Endothelial cell of umbilical vein (primary cell): ENCODE measurements around the gene HECTD4.

ENCODE experiments used
- EZH2 ChIP-seq: IDR thresholded peaks from 2 replicates; pipeline ENCODE4 v1.6.1; 2012; ENCODE audit warnings: borderline replicate concordance, low read depth, mild to moderate bottlenecking, moderate library complexity, low read length, inconsistent platforms; ENCODE audit not compliant: severe bottlenecking
- MAX ChIP-seq: IDR thresholded peaks from 2 replicates; pipeline ENCODE4 v1.6.1; 2011; ENCODE audit not compliant: insufficient read depth, insufficient read length
- POLR2A ChIP-seq: IDR thresholded peaks from 2 replicates; pipeline ENCODE4 v1.6.1; 2012; ENCODE audit warnings: low read depth, mild to moderate bottlenecking, control low read depth, low read length
- POLR2AphosphoS5 ChIP-seq: IDR thresholded peaks from 2 replicates; pipeline ENCODE4 v1.6.1; 2012; ENCODE audit warnings: low read depth, mild to moderate bottlenecking, control low read depth, low read length, moderate library complexity; ENCODE audit not compliant: insufficient read depth
- TF ChIP-seq, protein P1 (sequence below), 2 donors: IDR thresholded peaks; 1 replicate in 1 of 2; 2 replicates in 1 of 2; pipeline ENCODE4 v1.5.1; 2011; ENCODE audit warnings: low read length in 2 of 2, mild to moderate bottlenecking in 2 of 2, moderate library complexity in 2 of 2, control low read depth in 1 of 2, inconsistent platforms in 1 of 2, low read depth in 1 of 2; ENCODE audit not compliant: insufficient read depth in 1 of 2; ENCODE audit errors: extremely low read depth in 1 of 2

DNA sequence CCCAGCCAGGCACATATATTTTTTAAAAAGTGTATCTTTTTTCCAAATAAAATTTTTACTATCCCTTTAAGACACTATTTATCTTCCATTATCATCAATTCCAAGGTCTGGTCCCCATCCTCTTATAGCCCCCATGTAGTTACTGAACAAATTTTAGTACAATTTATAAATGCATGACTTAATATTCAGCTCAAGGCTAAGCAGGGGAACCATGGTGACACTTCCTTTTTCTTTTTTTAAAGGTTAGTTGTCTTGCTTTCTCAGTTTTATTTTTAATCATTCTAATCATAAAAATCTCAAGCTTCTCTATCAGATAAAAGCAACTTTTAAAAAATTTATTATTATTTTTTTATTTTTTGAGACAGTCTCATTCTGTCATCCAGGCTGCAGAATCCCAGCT, 164.6 kb downstream of the HECTD4 start:
- TF ChIP-seq, protein P1, sequence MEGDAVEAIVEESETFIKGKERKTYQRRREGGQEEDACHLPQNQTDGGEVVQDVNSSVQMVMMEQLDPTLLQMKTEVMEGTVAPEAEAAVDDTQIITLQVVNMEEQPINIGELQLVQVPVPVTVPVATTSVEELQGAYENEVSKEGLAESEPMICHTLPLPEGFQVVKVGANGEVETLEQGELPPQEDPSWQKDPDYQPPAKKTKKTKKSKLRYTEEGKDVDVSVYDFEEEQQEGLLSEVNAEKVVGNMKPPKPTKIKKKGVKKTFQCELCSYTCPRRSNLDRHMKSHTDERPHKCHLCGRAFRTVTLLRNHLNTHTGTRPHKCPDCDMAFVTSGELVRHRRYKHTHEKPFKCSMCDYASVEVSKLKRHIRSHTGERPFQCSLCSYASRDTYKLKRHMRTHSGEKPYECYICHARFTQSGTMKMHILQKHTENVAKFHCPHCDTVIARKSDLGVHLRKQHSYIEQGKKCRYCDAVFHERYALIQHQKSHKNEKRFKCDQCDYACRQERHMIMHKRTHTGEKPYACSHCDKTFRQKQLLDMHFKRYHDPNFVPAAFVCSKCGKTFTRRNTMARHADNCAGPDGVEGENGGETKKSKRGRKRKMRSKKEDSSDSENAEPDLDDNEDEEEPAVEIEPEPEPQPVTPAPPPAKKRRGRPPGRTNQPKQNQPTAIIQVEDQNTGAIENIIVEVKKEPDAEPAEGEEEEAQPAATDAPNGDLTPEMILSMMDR (IDR thresholded peaks at IDR 0.05; ENCODE audit: extremely low read depth in 1 of 2, insufficient read depth in 1 of 2, low read depth in 1 of 2, low read length in 2 of 2), result no peak
- TF ChIP-seq POLR2AphosphoS5, result no peak
- no peak for TF ChIP-seq EZH2
- TF ChIP-seq MAX, result no peak
- no peak for TF ChIP-seq POLR2A
